Cardiac muscle cell (in vitro differentiated cells and primary cell): ENCODE measurements around the gene SRSF4. TPM values are rescaled to one million over a fixed set of nuclear protein-coding genes. Genes with fewer than 3 reads are reported as not detected.
A peak's percentile ranks its signal among the peaks of the same experiment; 100 is the strongest.

ENCODE experiments used
- DNase-seq, 2 donors: peaks; one replicate each; pipeline versions ENCODE4 v3.0.0 to v3.0.0-alpha.2; 2010 to 2017; ENCODE audit warnings: low read depth in 1 of 2, low spot score in 1 of 2
- H3K27ac ChIP-seq: fragments of 200-600 bp; sonication (generic); 2 replicates; pipeline ENCODE4 v1.5.1; 2016
- H3K27me3 ChIP-seq: fragments of 200-600 bp; sonication (generic); 2 replicates; pipeline ENCODE4 v1.6.0; 2016; ENCODE audit warnings: control low read depth
- H3K36me3 ChIP-seq: fragments of 200-600 bp; sonication (generic); 2 replicates; pipeline ENCODE4 v1.5.1; 2016; ENCODE audit warnings: control low read depth
- H3K4me1 ChIP-seq: fragments of 200-600 bp; sonication (generic); 2 replicates; pipeline ENCODE4 v1.8.1; 2017; ENCODE audit warnings: low read depth, mild to moderate bottlenecking, mixed run types
- H3K4me3 ChIP-seq: fragments of 200-600 bp; sonication (generic); 2 replicates; pipeline ENCODE4 v1.5.1; 2016; ENCODE audit warnings: mild to moderate bottlenecking
- H3K9me3 ChIP-seq: fragments of 200-600 bp; sonication (generic); 2 replicates; pipeline ENCODE4 v1.5.1; 2017; ENCODE audit warnings: low read depth, mild to moderate bottlenecking, control low read depth
- CTCF ChIP-seq: IDR thresholded peaks from 2 replicates; pipeline ENCODE4 v1.5.1; 2012; ENCODE audit warnings: low read depth, mild to moderate bottlenecking, low read length
- polyA plus RNA-seq: library from polyadenylated mRNA; unstranded; fragments of >200 nt; fragmentation: Nextera tagmentation; extraction: Ambion mirVana; gene quantifications from 2 replicates; pipeline ENCODE4 v1.2.1, GENCODE V29; 2016
- total RNA-seq: library from RNA; depleted of rRNA; stranded (reverse); fragments of >200 nt; gene quantifications from 2 replicates; pipeline ENCODE4 v1.2.3, GENCODE V29; 2016

SRSF4 gene
- total and polyA plus RNA-seq, 2 experiments from 2014 or later, result 72.3 to 92.6 TPM

DNA sequence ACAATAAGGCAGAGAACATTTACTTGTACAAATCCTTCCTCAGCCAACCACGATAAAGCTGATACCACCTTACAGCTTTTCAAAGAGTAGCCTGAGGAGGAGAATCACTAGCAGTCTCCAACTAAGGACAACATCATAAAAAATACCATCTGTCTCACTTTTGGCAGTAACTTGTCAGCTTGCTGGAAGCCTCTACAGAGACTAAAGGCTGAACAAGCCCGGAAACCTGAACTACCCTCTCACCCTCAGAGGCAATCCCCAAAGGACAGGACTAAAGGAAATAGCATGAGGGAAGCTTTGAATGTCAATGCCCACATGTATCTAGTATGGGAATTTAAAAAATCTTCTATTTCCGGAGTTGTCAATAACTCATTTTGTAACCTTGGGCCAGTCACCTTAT, 10.6 kb downstream of the SRSF4 start:
- Histone ChIP-seq H3K36me3 (peaks cover 17% of the 10 kb centered on the region), H3K27me3 (no peaks in the 10 kb centered on the region), H3K27ac (peak overlapping the region; percentile 44), H3K4me1 (peaks cover 8% of the 10 kb centered on the region), H3K9me3 (no peaks in the 10 kb centered on the region), H3K4me3 (no peak overlapping the region)
- TF ChIP-seq CTCF, result no peak
- peak in 1 of 2 donors; percentile 45 for DNase-seq

GRCh38 chr1:29169976-29170375, 11.7 kb downstream of the SRSF4 start:
- Histone ChIP-seq H3K27me3 (no peaks in the 10 kb centered on the region), H3K4me3 (no peak overlapping the region), H3K27ac (no peak overlapping the region), H3K4me1 (peaks cover 8% of the 10 kb centered on the region), H3K36me3 (peaks cover 23% of the 10 kb centered on the region), H3K9me3 (no peaks in the 10 kb centered on the region)
- DNase-seq, result no peak
- TF ChIP-seq CTCF, result no peak

GRCh38 chr1:29167904-29168303, 13.8 kb downstream of the SRSF4 start:
- Histone ChIP-seq H3K36me3 (peaks cover 23% of the 10 kb centered on the region), H3K4me1 (peaks cover 14% of the 10 kb centered on the region), H3K27me3 (no peaks in the 10 kb centered on the region), H3K4me3 (no peak overlapping the region), H3K9me3 (no peaks in the 10 kb centered on the region), H3K27ac (no peak overlapping the region)
- no peak for TF ChIP-seq CTCF
- DNase-seq, result no peak

DNA sequence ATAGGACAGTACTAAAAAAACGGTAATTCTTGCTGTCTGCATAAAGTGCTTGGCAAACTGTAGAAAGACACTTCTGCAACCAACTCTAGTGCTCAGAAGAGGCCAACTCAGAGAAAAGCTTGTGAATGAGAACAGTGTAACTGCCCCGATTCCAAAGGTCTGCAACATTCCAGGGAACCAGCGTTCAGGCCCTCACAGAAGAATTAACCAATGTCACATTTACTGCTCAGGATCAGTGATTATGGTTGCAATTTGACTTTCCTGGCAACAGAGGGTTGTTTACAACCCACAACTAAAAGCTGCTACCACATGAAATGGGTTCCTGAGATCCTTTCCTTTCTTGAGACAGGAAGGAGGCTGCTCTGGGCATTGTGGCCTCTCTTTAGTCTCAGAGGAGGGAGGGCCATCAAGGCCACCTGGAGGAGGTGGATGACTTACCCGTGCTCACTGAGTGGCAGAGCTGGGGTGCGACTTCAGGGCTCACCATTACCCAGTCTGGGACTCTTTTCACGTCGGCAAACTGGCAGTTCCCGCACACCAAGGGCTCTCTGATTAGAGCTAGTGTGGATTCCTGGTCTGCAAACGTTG, 15.3 kb downstream of the SRSF4 start:
- Histone ChIP-seq H3K36me3 (peaks cover 23% of the 10 kb centered on the region), H3K4me3 (no peak overlapping the region), H3K27ac (peak overlapping the region; percentile 43), H3K4me1 (peaks cover 26% of the 10 kb centered on the region), H3K9me3 (no peaks in the 10 kb centered on the region), H3K27me3 (no peaks in the 10 kb centered on the region)
- TF ChIP-seq CTCF, result no peak
- DNase-seq, result no peak

GRCh38 chr1:29164588-29164987, 17.1 kb downstream of the SRSF4 start:
- Histone ChIP-seq H3K36me3 (peaks cover 28% of the 10 kb centered on the region), H3K4me3 (no peak overlapping the region), H3K27ac (no peak overlapping the region), H3K27me3 (no peaks in the 10 kb centered on the region), H3K4me1 (peaks cover 19% of the 10 kb centered on the region), H3K9me3 (no peaks in the 10 kb centered on the region)
- no peak for DNase-seq
- no peak for TF ChIP-seq CTCF
